ENCODE data around the gene CIAO2A.
"Not testable (repeated sequence)": the region's sequence is repeated elsewhere in the genome, so short reads cannot be mapped to it uniquely, and the experiment has no call there.

Gene CIAO2A

DNA sequence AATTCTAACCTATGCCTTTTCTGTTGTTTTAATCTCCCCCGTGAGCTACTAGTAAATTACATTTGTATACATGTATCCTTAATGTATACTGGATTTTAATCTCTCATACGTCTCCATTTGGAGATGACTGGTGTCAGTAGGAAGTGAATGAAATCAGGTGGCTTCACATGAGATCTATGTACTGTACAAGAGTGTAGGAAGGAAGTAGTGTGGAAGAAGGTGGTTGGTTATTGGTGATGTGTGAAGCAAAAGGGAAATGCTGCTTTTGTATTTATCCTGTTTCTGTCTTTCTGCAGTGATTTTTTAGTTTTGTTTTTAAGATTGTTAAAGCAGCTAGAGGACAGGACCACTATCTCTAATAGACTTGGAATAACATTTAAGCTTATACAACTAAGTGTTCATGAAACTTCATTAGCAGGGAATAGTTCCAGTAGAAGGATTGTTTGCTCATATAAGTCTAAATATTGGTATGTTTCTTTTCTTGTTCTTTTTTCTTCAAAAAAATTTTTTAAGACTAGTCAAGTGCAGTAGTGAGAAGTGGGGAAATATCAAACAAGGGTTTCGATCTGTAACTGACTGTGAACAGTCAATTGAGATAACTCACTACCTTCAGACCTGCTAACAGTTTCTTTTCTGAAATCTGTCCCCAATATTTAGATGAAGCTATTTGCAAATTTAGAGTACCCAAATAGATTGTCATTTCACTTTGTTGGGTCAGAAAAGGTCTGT lies 17.5 kb upstream of the CIAO2A start:
- no peak for TF ChIP-seq ZFX (IDR thresholded peaks at IDR 0.05)
- TF ChIP-seq, protein P1, sequence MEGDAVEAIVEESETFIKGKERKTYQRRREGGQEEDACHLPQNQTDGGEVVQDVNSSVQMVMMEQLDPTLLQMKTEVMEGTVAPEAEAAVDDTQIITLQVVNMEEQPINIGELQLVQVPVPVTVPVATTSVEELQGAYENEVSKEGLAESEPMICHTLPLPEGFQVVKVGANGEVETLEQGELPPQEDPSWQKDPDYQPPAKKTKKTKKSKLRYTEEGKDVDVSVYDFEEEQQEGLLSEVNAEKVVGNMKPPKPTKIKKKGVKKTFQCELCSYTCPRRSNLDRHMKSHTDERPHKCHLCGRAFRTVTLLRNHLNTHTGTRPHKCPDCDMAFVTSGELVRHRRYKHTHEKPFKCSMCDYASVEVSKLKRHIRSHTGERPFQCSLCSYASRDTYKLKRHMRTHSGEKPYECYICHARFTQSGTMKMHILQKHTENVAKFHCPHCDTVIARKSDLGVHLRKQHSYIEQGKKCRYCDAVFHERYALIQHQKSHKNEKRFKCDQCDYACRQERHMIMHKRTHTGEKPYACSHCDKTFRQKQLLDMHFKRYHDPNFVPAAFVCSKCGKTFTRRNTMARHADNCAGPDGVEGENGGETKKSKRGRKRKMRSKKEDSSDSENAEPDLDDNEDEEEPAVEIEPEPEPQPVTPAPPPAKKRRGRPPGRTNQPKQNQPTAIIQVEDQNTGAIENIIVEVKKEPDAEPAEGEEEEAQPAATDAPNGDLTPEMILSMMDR (conservative IDR thresholded peaks at IDR 0.05), result no peak
- no peak overlapping the region for H3K27ac ChIP-seq

DNA sequence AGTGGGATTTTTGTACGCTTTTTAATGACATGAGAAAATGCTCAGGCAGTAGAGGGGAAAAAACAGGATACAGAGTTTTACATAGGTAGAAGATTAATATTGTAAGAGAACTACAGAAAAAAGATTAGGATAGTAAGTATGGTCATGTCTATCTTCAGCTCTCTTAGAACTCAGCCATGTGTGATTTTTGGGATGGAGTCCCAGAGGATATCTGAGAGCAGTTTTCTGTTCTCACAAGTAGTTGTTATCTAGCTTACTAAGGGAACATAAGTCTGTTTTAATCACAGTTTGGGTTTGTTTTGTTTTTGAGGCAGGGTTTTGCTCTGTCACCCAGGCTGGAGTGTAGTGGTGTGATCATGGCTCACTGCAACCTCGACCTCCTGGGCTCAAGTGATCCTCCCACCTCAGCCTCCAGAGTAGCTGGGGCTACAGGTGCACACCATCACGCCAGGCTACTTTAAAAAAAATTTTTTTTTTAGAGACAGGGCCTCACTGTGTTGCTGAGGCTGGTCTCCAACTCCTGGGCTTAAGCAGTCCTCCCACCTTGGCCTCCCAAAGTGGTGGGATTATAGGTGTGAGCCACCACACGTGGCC lies 16.6 kb upstream of the CIAO2A start:
- not testable (repeated sequence) for H3K27ac ChIP-seq

DNA sequence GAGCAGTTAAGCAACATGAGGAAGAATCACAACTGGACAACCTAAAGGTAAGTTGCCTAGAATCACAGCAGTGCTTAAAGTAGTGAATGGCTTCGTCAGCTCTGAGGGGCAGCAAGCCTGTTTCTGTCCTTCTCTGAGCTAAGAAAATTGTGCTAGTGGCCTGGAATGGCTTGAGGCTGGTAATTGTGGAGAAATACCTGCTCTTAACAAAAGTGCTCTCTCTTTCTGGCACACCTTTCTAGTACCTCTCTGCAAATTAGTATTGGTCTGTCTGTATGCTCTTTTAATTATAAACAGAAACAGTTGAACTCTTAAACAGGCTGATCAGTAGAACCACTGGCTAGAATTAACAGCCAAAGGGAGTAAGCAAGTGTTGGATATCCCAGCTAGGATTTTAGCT lies 13.7 kb upstream of the CIAO2A start:
- TF ChIP-seq, protein P1 (conservative IDR thresholded peaks at IDR 0.05), result no peak
- H3K27ac ChIP-seq, result no peak overlapping the region

DNA sequence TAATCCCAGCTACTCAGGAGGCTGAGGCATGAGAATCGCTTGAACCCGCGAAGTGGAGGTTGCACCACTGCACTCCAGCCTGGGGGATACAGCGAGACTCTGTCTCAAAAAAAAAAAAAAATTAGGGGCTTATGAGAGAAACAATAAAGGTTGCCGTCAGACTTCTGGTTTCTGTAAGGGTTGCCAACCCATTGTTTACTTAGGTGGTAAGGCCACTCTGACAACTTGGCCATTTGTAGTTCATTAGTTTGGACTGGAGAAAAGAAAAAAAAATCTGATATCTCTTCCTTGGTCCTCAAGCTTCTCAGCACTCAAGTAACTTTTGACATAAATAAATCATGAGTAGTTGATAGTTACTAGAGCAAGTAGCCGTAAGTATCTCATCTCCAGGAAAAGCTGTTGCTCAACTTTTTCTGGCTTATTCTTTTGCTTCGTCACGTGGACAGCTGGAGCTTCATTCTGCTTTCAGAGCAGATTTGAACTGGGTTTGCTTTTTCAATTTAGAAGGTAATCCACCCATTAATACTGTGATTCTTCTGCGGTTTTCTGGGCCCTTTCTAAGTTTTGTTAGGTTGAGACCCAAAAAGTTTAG lies 11.6 kb upstream of the CIAO2A start:
- no peak overlapping the region for H3K27ac ChIP-seq

DNA sequence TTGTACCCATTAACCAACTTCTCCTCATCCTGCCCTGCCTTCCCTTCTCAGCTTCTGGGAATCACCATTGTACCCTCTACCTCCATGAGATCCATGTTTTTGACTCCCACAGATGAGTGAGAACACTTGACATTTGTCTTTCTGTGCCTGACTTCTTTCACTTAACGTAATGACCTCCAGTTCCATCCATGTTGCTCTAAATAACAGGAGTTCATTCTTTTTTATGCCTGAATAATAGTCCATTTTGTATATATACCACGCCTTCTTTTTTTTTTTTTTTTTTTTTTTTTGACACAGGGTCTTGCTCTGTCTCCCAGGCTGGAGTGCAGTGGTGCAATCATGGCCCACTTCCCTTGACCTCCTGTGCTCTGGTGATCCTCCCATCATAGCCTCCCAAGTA lies 8.9 kb upstream of the CIAO2A start:
- TF ChIP-seq, protein P1 (conservative IDR thresholded peaks at IDR 0.05), result no peak
- TF ChIP-seq ZFX (IDR thresholded peaks at IDR 0.05), result no peak
- no peak overlapping the region for H3K27ac ChIP-seq

More for the DNA sequence above, 11.6 kb upstream of the CIAO2A start:
- TF ChIP-seq, protein P1 (conservative IDR thresholded peaks at IDR 0.05), result no peak
- no peak for TF ChIP-seq ZFX (IDR thresholded peaks at IDR 0.05)

DNA sequence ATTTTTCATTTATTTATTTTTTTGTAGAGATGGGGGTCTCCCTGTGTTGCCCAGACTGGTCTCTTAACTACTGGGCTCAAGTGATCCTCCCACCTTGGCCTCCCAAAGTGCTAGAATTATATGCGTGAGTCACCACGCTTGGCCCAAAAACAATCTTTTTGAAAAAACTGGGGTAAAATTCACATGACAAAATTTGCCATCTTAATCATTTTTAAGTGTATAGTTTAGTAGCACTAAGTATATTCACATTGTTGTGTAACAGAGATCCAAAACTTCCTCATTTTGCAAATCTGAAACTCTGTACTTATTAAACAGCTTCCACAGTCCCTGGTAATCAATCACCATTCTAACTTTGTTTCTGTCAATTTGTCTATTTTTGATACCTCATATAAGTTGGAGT lies 7.3 kb upstream of the CIAO2A start:
- TF ChIP-seq, protein P1 (conservative IDR thresholded peaks at IDR 0.05), result no peak
- no peak for TF ChIP-seq ZFX (IDR thresholded peaks at IDR 0.05)
- no peak overlapping the region for H3K27ac ChIP-seq

DNA sequence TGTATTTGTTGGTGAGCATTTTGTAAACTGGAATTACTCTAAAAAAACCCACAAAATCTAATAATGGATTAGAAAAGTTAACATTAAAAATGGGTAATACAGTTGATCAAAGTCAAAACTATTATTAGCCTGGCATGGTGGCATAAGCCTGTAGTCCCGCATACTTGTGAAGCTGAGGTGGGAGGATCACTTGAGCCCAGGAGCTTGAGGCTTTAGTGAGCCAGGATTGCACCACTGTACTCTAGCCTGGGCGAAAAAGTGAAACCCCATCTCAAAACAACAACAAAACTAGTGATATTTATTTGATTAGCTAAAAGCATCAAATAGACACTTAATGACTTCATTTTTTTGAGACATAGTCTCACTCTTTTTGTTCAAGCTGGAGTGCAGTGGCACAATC lies 5.7 kb upstream of the CIAO2A start:
- no peak overlapping the region for H3K27ac ChIP-seq
- TF ChIP-seq, protein P1 (conservative IDR thresholded peaks at IDR 0.05), result no peak
- no peak for TF ChIP-seq ZFX (IDR thresholded peaks at IDR 0.05)

Measured in C4-2B (cell line).